Fibroblast of the aortic adventitia (primary cell): ENCODE measurements around the gene KIAA1217. TPM values are rescaled to one million over a fixed set of nuclear protein-coding genes. Genes with fewer than 3 reads are reported as not detected.
A peak's percentile ranks its signal among the peaks of the same experiment; 100 is the strongest.

Experiments
- DNase-seq: peaks from one replicate; pipeline ENCODE4 v3.0.0-alpha.2; 2010; ENCODE audit warnings: low read depth
- H3K4me3 ChIP-seq: 2 replicates; pipeline ENCODE4 v1.5.1; 2011; ENCODE audit warnings: low read depth, mild to moderate bottlenecking, control low read depth, low read length, moderate library complexity
- CTCF ChIP-seq: IDR thresholded peaks from 2 replicates; pipeline ENCODE4 v1.5.1; 2011; ENCODE audit warnings: mild to moderate bottlenecking, low read length, control low read depth, inconsistent platforms; ENCODE audit not compliant: insufficient read depth
- total RNA-seq: library from RNA; depleted of rRNA; stranded (reverse); fragments of >200 nt; gene quantifications from 2 replicates; pipeline ENCODE4 v1.2.3, GENCODE V29; 2012; ENCODE audit warnings: low replicate concordance

Gene KIAA1217
- total RNA-seq, 1 donor = 12.5 TPM

GRCh38 chr10:24256619-24257107 lies 47.7 kb downstream of the KIAA1217 start:
- peak; percentile 18 for DNase-seq
- no peak for TF ChIP-seq CTCF
- H3K4me3 ChIP-seq = no peak overlapping the region

GRCh38 chr10:24257588-24257987 lies 48.6 kb downstream of the KIAA1217 start:
- no peak for DNase-seq
- H3K4me3 ChIP-seq = no peak overlapping the region
- TF ChIP-seq CTCF = no peak

GRCh38 chr10:24259365-24260130 lies 50.6 kb downstream of the KIAA1217 start:
- no peak for DNase-seq
- no peak overlapping the region for H3K4me3 ChIP-seq
- no peak for TF ChIP-seq CTCF

GRCh38 chr10:24261627-24262026 lies 52.7 kb downstream of the KIAA1217 start:
- no peak overlapping the region for H3K4me3 ChIP-seq
- no peak for DNase-seq
- TF ChIP-seq CTCF = no peak

- DNase-seq = no peak
- no peak overlapping the region for H3K4me3 ChIP-seq
- TF ChIP-seq CTCF = no peak
Observed at GRCh38 chr10:24262929-24263590, 54.1 kb downstream of the KIAA1217 start.

- no peak overlapping the region for H3K4me3 ChIP-seq
- TF ChIP-seq CTCF = no peak
- DNase-seq = no peak
Observed at GRCh38 chr10:24269476-24269875, 60.5 kb downstream of the KIAA1217 start.
